Nephron progenitor cell (in vitro differentiated cells): ENCODE measurements around the gene KLF5.

Experiments used
- DNase-seq: peaks from one replicate; pipeline ENCODE4 v3.0.0; 2021
- H3K27ac Mint-ChIP-seq: 2 replicates; pipeline ENCODE4 v1.8.0; 2021; ENCODE audit warnings: mild to moderate bottlenecking, moderate library complexity, mixed read lengths
- H3K27me3 Mint-ChIP-seq: 2 replicates; pipeline ENCODE4 v1.8.0; 2021; ENCODE audit warnings: mild to moderate bottlenecking, low read depth, mixed read lengths; ENCODE audit not compliant: poor library complexity
- H3K36me3 Mint-ChIP-seq: 2 replicates; pipeline ENCODE4 v1.8.0; 2021; ENCODE audit warnings: low read depth, mixed read lengths
- H3K4me1 Mint-ChIP-seq: 2 replicates; pipeline ENCODE4 v1.8.0; 2021; ENCODE audit warnings: mixed read lengths
- H3K4me3 Mint-ChIP-seq: 2 replicates; pipeline ENCODE4 v1.8.0; 2021; ENCODE audit warnings: mild to moderate bottlenecking, moderate library complexity, mixed read lengths
- H3K9me3 Mint-ChIP-seq: 2 replicates; pipeline ENCODE4 v1.8.0; 2021; ENCODE audit warnings: mild to moderate bottlenecking, moderate library complexity, mixed read lengths
- TF ChIP-seq, protein P1 (sequence below): fragments of 200-600 bp; sonication (generic); IDR thresholded peaks from 2 replicates; pipeline ENCODE4 v1.5.0; 2021; ENCODE audit warnings: antibody characterized with exemption

The KLF5 gene

DNA sequence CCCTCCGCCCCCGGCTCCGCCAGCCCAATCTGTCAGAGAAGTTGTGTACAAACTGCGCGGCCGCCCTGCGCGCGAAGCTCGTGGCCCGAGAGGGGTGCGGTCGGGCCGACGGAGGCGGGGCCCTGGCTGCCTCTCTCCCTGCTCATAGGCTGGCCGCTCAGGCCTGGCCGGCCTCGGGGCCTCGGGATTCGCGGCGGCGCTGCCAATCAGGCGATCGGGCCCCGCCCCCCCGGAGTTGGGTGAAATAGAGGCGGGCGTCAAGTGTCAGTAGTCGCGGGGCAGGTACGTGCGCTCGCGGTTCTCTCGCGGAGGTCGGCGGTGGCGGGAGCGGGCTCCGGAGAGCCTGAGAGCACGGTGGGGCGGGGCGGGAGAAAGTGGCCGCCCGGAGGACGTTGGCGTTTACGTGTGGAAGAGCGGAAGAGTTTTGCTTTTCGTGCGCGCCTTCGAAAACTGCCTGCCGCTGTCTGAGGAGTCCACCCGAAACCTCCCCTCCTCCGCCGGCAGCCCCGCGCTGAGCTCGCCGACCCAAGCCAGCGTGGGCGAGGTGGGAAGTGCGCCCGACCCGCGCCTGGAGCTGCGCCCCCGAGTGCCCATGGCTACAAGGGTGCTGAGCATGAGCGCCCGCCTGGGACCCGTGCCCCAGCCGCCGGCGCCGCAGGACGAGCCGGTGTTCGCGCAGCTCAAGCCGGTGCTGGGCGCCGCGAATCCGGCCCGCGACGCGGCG lies at the start of gene KLF5:
Gene KLF5 (plus strand): TSS at position 270 of the 724 bp plus-strand sequence. CDS start 323 bp downstream, at position 593.
- H3K27ac Mint-ChIP-seq: no peak within 1 kb of the TSS
- DNase-seq: peak; percentile 99
- H3K4me3 Mint-ChIP-seq: peak within 1 kb of the TSS; percentile 86
- H3K9me3 Mint-ChIP-seq: no peaks in the 10 kb centered on the region
- no peaks in the 10 kb centered on the region for H3K36me3 Mint-ChIP-seq
- peaks cover 61% of the 10 kb centered on the region for H3K27me3 Mint-ChIP-seq
- peaks cover 40% of the 10 kb centered on the region for H3K4me1 Mint-ChIP-seq
- TF ChIP-seq, protein P1, sequence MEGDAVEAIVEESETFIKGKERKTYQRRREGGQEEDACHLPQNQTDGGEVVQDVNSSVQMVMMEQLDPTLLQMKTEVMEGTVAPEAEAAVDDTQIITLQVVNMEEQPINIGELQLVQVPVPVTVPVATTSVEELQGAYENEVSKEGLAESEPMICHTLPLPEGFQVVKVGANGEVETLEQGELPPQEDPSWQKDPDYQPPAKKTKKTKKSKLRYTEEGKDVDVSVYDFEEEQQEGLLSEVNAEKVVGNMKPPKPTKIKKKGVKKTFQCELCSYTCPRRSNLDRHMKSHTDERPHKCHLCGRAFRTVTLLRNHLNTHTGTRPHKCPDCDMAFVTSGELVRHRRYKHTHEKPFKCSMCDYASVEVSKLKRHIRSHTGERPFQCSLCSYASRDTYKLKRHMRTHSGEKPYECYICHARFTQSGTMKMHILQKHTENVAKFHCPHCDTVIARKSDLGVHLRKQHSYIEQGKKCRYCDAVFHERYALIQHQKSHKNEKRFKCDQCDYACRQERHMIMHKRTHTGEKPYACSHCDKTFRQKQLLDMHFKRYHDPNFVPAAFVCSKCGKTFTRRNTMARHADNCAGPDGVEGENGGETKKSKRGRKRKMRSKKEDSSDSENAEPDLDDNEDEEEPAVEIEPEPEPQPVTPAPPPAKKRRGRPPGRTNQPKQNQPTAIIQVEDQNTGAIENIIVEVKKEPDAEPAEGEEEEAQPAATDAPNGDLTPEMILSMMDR: no peak

DNA sequence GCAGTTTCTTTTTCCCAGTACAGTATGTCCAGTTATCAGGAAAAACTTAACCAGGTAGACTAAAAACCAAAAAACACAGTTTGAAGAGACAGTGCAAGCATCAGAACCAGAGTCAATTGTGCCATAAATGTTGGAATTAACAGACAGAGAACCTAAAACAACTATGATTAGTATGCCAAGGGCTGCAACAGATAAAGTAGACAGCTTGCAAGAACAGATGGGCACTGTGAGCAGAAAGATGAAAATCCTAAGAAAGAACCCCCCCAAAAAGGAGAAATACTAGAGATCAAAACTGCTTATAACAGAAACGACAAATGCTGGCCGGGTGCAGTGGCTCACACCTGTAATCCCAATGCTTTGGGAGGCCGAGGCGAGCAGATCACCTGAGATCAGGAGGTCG lies 47.1 kb upstream of the KLF5 start:
- Mint-ChIP-seq H3K36me3 (peaks cover 62% of the 10 kb centered on the region), H3K27me3 (no peaks in the 10 kb centered on the region), H3K4me1 (no peaks in the 10 kb centered on the region), H3K9me3 (no peaks in the 10 kb centered on the region), H3K27ac (peak overlapping the region; percentile 11), H3K4me3 (no peak overlapping the region)
- no peak for DNase-seq
- TF ChIP-seq, protein P1: no peak

DNA sequence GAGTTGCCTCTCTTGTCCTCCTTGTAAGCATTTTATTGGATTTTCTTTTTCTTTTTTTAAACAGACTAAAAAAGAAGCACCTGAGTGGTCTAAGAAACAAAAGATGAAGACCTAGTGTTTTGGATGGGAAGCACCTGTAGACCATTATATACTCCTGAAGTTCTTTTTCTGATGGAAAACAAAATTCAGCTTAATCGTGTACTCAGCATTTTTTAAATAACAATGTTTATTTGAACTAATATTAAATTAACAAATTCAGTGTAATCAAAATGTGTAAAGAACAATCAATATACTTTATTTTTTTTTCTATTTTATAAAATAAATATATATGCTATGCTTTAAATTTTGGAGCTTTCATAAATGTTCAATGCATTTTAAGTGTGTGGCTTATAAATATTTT lies 43.0 kb upstream of the KLF5 start:
- no peaks in the 10 kb centered on the region for H3K4me1 Mint-ChIP-seq
- H3K9me3 Mint-ChIP-seq: no peaks in the 10 kb centered on the region
- TF ChIP-seq, protein P1: no peak
- no peak overlapping the region for H3K4me3 Mint-ChIP-seq
- H3K36me3 Mint-ChIP-seq: peaks cover 75% of the 10 kb centered on the region
- DNase-seq: no peak
- H3K27ac Mint-ChIP-seq: no peak overlapping the region
- no peaks in the 10 kb centered on the region for H3K27me3 Mint-ChIP-seq

DNA sequence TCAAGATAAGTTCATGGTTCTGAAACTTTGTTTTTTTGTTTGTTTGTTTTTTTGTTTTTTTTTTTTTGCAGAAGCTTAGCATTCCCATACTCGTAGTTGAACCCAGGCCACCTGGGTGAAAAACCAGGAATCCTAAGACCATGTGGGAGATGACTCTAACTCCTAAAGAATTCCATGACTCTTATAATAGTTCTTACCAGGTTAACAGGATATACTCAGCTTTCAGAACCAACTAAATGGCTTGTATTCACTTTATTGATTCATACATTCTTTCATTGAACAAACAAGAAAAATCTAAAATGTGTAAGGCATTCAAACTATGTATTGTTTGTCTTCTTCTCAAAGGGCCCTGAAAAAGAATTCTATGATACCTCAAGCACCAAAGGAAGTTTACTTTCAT lies 40.5 kb upstream of the KLF5 start:
- TF ChIP-seq, protein P1: no peak
- no peak overlapping the region for H3K27ac Mint-ChIP-seq

DNA sequence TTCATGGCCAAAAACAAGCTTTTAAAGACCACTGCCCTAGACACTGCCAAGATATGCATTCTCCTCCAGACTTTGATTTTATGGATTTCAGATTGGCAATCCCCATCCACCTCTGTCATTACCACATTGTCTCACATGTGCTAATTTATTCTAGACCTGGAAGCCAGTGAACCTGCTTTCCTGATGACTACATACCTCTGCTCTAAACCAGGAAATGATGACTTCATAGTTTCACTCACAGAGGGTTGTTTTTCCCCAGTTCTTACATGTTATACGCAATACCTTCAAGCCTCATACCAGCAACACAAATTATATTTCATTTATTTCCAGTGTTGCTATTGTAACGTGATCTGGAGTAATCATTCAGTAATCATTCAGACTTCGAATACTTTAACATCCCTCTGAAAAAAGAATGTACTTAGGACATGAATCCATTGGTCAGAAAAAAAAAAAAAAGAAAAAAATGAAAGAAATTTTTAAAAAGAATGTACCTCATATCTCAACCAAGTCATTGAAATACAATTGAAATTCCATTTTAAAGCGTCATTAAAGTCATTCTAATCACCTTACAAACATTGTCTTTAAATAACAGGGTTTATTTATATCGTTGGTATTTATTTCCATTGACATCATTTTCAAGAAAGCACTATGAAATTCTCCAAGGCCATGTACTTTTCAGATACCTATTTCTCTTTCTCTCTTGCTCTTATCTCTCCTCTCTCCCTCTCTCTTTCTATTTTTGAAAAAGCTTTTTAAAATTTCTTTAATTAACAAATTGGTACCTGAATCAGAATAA lies 33.4 kb upstream of the KLF5 start:
- TF ChIP-seq, protein P1: no peak
- H3K27me3 Mint-ChIP-seq: no peaks in the 10 kb centered on the region
- peaks cover 5% of the 10 kb centered on the region for H3K36me3 Mint-ChIP-seq
- H3K27ac Mint-ChIP-seq: peak overlapping the region; percentile 41
- H3K9me3 Mint-ChIP-seq: no peaks in the 10 kb centered on the region
- no peaks in the 10 kb centered on the region for H3K4me1 Mint-ChIP-seq
- H3K4me3 Mint-ChIP-seq: no peak overlapping the region
- DNase-seq: no peak

More for the DNA sequence above, 40.5 kb upstream of the KLF5 start:
- DNase-seq: no peak
- no peak overlapping the region for H3K4me3 Mint-ChIP-seq
- peaks cover 52% of the 10 kb centered on the region for H3K36me3 Mint-ChIP-seq
- no peaks in the 10 kb centered on the region for H3K4me1 Mint-ChIP-seq
- H3K9me3 Mint-ChIP-seq: no peaks in the 10 kb centered on the region
- H3K27me3 Mint-ChIP-seq: no peaks in the 10 kb centered on the region
